ENCODE measurements around the gene TGM5. TPM values are rescaled to one million over a fixed set of nuclear protein-coding genes. Genes with fewer than 3 reads are reported as not detected.

Gene TGM5
- total RNA-seq, 1 donor from 2014 or later = not detected

DNA sequence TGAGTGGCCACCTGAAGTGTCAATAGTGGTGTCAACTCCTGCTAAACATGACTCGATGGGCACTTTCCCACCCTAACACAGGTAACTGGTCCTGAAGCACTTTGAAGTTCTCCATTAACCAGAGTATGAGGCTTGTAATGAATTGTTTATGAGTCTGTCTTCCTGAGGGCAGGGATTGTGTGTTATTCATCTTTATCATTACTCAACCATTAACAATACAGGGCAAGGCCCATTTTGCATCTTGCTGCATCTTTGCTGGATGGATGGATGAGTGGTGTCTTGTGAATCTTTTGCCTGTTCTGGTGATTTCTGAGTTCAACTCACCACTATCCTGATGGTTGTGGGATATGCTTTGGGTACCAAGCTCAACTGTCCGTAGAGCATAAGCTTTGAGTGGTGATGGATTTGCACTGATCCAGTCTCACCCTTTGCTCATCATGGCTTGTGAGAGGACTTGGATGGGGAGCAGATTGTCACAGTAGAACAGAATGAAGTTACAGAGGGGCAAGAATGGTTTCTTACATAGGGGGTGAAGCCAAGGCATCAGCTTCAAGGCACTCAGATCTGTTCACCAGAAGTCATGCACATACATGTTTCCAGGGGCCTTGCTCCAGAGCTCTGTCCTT, 23.6 kb downstream of the TGM5 start:
- Mint-ChIP-seq H3K27me3 (ENCODE audit: low read depth) (peaks cover 33% of the 10 kb centered on the region), H3K27ac (no peak overlapping the region), H3K36me3 (no peaks in the 10 kb centered on the region), H3K4me1 (peaks cover 3% of the 10 kb centered on the region), H3K4me3 (no peak overlapping the region), H3K9me3 (no peaks in the 10 kb centered on the region)
- no peak for TF ChIP-seq CTCF (IDR thresholded peaks at IDR 0.05; ENCODE audit: unreplicated experiment)
- no peak for DNase-seq (ENCODE audit: low spot score in 2 of 2, unreplicated experiment in 2 of 2)

DNA sequence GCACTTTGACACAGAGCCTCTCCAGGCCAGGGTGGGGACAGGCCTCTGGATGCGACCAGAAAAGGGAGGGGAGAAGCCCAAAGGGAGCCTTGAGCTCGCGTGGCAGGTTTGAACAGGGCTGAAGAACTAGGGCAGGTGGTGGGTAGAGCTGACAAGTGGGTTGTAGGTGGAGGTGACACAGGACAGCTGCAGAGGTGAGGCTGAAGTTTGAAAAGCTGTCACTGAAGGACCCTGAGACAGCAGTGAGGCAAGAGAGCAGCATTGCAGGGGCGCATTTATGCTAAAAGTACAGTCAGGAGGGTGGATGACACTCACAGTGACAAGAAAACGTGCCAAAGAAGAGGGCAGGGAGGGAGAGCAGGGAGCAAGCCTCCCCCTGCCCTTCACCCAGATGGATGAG, 24.1 kb downstream of the TGM5 start:
- Mint-ChIP-seq H3K4me3 (no peak overlapping the region), H3K4me1 (peaks cover 6% of the 10 kb centered on the region), H3K27ac (no peak overlapping the region), H3K36me3 (no peaks in the 10 kb centered on the region), H3K9me3 (no peaks in the 10 kb centered on the region), H3K27me3 (ENCODE audit: low read depth) (peaks cover 35% of the 10 kb centered on the region)
- DNase-seq (ENCODE audit: low spot score in 2 of 2, unreplicated experiment in 2 of 2) = no peak
- no peak for TF ChIP-seq CTCF (IDR thresholded peaks at IDR 0.05; ENCODE audit: unreplicated experiment)

DNA sequence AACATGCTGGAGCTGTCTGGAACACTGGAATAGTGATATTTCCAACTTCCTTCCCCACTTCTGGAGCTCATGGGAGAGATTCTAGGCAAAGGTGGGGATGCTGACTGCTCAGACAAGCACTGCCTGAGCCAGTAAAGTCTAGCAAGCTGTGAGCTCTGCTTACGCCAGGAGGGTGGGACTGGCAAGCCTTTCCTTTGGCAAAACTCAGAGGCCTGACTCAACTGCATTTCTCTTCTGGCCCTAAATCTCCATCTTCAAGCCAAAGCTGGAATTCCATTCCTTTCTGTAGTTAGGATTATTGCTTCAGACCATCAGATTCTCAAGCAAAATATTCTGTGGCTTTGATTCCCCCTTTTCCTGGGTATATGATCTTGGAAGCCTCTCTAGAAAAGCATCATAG, 25.6 kb downstream of the TGM5 start:
- H3K27me3 Mint-ChIP-seq (ENCODE audit: low read depth) = peaks cover 28% of the 10 kb centered on the region
- no peak overlapping the region for H3K27ac Mint-ChIP-seq
- H3K36me3 Mint-ChIP-seq = no peaks in the 10 kb centered on the region
- no peak overlapping the region for H3K4me3 Mint-ChIP-seq
- peaks cover 6% of the 10 kb centered on the region for H3K4me1 Mint-ChIP-seq
- no peak for DNase-seq (ENCODE audit: low spot score in 2 of 2, unreplicated experiment in 2 of 2)
- no peaks in the 10 kb centered on the region for H3K9me3 Mint-ChIP-seq
- no peak for TF ChIP-seq CTCF (IDR thresholded peaks at IDR 0.05; ENCODE audit: unreplicated experiment)

DNA sequence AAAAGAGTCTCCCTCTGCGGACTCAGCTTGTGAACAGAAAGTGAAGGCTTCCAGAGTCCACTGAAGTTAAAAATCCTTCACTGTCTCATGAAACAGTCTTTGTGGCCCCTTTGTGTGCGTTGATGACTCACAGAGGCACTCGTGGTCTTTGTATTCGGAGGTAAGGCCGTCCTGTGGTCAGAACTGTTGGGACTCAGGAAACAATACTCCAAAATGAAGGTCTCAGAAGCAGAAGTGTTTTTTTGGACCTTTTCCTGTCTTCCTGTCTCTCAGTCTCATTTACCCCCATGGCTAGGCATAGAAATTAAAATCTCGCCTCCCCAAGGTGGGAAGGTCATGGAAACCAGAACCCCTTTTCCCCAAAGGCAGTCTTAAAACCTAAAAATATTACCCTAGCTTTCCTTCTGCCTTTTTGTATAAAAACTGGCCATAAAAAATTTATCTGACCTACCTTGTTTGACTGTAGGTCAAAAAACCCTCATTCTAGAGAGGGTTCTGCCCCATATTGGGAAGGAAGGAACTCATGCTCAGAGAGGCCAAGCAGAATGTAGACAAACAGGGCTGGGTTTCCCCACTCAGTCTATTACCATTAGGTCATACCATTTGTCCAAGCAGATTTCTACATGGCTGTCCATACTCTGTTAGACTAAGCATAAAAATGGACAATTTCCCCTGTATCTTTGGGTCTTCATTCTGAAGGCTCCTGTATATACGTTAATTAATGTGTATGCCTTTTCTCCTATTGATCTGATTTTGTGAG, 26.8 kb downstream of the TGM5 start:
- H3K27me3 Mint-ChIP-seq (ENCODE audit: low read depth) = peaks cover 30% of the 10 kb centered on the region
- H3K4me3 Mint-ChIP-seq = no peak overlapping the region
- no peaks in the 10 kb centered on the region for H3K9me3 Mint-ChIP-seq
- no peak for TF ChIP-seq CTCF (IDR thresholded peaks at IDR 0.05; ENCODE audit: unreplicated experiment)
- peaks cover 6% of the 10 kb centered on the region for H3K4me1 Mint-ChIP-seq
- no peaks in the 10 kb centered on the region for H3K36me3 Mint-ChIP-seq
- no peak for DNase-seq (ENCODE audit: low spot score in 2 of 2, unreplicated experiment in 2 of 2)
- no peak overlapping the region for H3K27ac Mint-ChIP-seq

GRCh38 chr15:43238671-43239131, 28.0 kb downstream of the TGM5 start:
- H3K27ac Mint-ChIP-seq = no peak overlapping the region

More at GRCh38 chr15:43238671-43239131, 28.0 kb downstream of the TGM5 start:
- Mint-ChIP-seq H3K9me3 (no peaks in the 10 kb centered on the region), H3K36me3 (no peaks in the 10 kb centered on the region), H3K27me3 (ENCODE audit: low read depth) (peaks cover 29% of the 10 kb centered on the region), H3K4me1 (peaks cover 6% of the 10 kb centered on the region), H3K4me3 (no peak overlapping the region)
- no peak for TF ChIP-seq CTCF (IDR thresholded peaks at IDR 0.05; ENCODE audit: unreplicated experiment)
- no peak for DNase-seq (ENCODE audit: low spot score in 2 of 2, unreplicated experiment in 2 of 2)
